Posterior vena cava (tissue), 2 donors: ENCODE results near the gene PDE8B. TPM values are rescaled to one million over a fixed set of nuclear protein-coding genes. Genes with fewer than 3 reads are reported as not detected.
A peak's percentile ranks its signal among the peaks of the same experiment; 100 is the strongest.

ENCODE experiments used
- DNase-seq: peaks from one replicate; pipeline ENCODE4 v3.0.0-alpha.2; 2020; ENCODE audit warnings: low spot score
- intact Hi-C, 2 donors: fragments of 100-400 bp; cut with DNase I; formaldehyde crosslinking; loops; one replicate each; pipeline versions ENCODE4 v1.14.1 to v1.14.2; 2022 to 2023
- long read RNA-seq, 2 donors: library from polyadenylated mRNA; unstranded; transcript quantifications; one replicate each; pipeline ENCODE4 v2.0.0, GENCODE V29; 2020 to 2021
- total RNA-seq, 2 donors: library from RNA; stranded (reverse); fragmentation: NEBNext Ultra II Directional; extraction: Animal tissue kit (Norgen Biotek cat#: 25700); gene quantifications; one replicate each; pipeline ENCODE4 v1.2.1, GENCODE V29; 2021
- donor health status: DM: yes; HTN: yes; CAD: no.
- donor health status: DM: yes; HTN: yes; CAD: no.

The PDE8B gene, protein sequence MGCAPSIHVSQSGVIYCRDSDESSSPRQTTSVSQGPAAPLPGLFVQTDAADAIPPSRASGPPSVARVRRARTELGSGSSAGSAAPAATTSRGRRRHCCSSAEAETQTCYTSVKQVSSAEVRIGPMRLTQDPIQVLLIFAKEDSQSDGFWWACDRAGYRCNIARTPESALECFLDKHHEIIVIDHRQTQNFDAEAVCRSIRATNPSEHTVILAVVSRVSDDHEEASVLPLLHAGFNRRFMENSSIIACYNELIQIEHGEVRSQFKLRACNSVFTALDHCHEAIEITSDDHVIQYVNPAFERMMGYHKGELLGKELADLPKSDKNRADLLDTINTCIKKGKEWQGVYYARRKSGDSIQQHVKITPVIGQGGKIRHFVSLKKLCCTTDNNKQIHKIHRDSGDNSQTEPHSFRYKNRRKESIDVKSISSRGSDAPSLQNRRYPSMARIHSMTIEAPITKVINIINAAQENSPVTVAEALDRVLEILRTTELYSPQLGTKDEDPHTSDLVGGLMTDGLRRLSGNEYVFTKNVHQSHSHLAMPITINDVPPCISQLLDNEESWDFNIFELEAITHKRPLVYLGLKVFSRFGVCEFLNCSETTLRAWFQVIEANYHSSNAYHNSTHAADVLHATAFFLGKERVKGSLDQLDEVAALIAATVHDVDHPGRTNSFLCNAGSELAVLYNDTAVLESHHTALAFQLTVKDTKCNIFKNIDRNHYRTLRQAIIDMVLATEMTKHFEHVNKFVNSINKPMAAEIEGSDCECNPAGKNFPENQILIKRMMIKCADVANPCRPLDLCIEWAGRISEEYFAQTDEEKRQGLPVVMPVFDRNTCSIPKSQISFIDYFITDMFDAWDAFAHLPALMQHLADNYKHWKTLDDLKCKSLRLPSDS
- 10 to 100 TPM in 1 of 2 donors, 1 to 10 TPM in 1; 7.7 to 15.1 TPM for total RNA-seq
- long read RNA-seq, donor 1, partial matches to known transcripts = 8 of 9 reads
- long read RNA-seq, donor 1, other reads (novel, unspliced or antisense) = 1 of 9 reads
- long read RNA-seq, donor 2, partial matches to known transcripts = 21 of 22 reads
- long read RNA-seq, donor 2, other reads (novel, unspliced or antisense) = 1 of 22 reads

DNA sequence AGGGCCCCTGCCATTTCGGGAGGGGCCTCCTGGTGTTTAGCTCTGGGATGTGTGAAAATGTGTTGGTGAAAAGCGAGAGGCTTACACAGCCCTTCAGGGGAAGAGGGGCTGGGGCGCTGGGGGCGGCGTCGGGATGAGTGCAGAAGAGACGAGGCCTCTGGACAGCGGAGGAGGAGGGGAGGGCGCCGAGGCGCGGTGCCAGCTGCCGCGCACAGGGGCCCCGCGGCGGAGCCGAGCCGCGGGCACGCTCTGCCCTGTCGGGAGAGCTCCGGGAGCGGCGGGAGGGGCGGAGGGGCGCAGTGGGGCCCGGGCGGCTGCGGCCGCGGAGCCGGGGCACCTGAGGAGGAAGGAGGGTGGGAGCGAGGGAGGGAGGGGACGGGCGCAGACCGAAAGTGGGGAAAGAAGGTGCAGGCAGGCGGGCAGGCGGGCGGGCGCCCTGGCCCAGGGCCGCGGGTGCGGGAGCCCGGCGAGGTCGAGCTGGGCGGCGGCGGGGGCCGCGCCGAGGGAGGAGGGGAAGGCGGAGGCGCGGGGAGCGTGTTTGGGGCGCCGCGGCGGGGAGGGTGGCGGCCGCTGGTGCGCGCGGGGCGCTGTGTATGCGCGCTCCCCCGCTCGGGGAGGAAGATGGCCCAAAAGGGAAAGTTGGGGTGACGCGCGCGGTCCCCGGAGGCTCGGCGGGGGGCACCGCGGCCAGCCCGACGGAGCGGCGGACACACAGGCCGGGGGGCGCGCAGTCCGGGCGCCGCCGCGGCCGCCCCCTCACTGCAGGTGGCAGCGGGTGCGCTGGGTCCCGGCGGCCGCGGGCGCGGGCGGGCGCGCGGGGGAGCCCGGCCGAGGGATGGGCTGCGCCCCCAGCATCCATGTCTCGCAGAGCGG, at the start of gene PDE8B:
TSS of gene PDE8B (plus strand) at position 590 of the 873 bp plus-strand sequence. CDS start at position 836, 246 bp downstream.
- intact Hi-C loops = no loop called here
- DNase-seq = no peak

DNA sequence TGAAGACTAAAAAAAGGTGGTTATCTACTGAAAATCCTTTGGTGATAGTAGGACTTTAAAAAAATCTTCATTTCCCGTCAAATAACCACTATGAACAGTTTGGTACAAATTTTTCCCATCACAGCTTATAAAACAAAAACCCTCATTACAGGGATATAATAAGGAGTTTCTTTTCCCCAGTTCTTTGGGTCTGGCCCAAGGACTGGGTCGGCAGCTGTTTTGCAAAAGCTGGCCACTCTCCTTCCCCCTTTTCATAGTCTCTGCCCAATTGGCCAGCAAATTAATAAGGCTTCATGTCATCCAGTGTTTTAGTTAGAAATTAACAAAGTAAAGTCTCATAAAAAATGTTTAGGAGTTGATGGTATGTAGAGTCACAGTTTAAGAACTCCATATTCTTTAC, 47.0 kb upstream of the PDE8B start:
- intact Hi-C loops = no loop called here
- DNase-seq = no peak

DNA sequence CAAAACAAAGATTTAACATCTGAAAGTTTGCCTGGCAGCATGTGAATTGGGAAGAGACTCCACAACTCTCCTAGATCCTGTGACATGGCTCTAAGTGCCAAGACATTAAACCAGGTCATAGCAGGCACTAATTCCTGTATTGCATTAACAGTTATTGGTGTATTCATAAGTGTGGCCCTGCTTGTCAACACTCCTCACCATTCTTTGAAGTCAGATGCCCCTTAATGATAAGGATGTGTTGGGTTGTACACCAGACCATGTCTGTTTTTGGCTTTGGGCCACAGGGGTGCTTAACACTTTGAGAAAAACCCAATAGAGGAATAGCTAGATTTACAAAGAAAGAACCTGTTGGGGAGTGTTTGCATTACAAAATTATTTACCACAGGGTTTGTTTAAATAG, 43.4 kb upstream of the PDE8B start:
- DNase-seq = no peak
- intact Hi-C loops = loop anchor here in 1 of 2 donors (5.0 kb wide), 1 partner anchor 1500 kb away; no protein-coding TSS in a partner anchor

DNA sequence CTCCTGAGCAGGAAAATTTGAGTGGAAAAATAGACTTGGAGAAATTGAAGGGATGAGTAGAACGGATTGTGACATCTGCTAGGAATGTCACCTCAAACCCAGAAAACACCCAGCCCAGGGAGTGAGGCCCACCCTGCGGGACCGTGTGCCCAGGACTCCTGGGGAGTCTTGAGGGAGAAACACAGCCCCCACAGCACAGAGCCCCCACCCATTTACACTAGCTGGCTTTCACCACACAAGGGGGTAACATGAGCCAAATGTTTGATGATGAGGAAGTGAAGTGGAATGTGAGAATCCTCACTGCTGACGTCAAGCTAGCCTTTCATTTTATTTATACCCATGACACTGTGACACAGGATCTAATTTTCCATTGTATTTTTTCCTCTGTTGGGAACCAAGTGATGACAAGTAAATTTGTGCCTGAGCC, 42.8 kb upstream of the PDE8B start:
- intact Hi-C loops = loop anchor here in 1 of 2 donors (5.0 kb wide), 1 partner anchor 1500 kb away; no protein-coding TSS in a partner anchor
- no peak for DNase-seq

DNA sequence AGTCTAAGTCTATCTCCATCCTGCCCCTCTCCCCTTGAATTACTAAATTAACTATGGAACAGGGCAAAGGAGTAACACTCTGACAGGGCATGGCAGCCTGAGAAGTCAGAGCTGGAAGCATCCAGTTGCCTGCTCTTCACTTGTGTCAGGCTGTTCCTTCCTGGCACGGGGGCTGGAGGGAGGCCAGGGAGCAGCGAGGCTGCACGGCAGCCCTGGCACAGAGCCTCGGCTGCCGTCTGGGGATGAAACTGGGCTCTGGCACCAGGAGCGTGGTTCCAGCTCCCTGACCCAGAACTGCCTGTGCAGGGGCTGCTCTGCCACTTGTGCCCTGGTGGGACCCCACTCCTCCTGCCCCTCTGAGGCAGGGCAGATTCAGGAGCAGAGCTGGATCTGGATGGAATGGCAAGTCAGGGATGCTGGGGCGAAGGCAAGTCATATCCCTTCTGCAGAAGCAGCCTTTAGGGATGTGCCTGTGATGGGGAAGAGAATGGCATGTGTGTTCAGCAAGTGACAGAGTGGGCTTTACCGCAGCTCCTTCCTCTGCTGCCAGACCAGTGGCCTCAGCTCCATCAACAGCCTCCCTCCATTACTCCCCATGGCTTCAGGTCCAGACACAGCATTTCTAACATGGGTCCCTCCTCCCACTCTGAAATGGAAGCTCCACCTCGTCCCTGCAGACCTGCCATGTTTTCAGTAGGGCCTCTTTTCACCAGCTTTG, 42.2 kb upstream of the PDE8B start:
- intact Hi-C loops = loop anchor here in 1 of 2 donors (5.0 kb wide), 1 partner anchor 1499 kb away; no protein-coding TSS in a partner anchor
- DNase-seq = peak; percentile 84

DNA sequence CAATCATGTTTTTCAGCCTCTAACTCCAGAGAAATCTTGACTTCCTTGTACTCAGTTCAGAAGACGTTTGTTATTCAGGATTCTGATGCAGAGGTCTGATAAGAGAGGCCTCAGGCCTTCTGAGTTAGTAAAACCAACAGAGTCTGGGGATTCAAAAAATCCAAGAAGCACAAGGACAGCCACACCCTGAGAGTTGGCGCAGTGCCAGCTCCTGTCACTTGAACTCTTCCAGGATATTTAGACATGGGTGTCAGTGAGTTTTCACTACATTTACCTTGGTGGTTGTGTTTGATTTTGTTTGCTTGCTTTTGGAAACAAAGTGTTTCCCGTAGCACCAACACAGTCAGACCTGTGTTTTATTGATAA, 41.6 kb upstream of the PDE8B start:
- DNase-seq = no peak
- intact Hi-C loops = loop anchor here in 1 of 2 donors (5.0 kb wide), 1 partner anchor 1498 kb away; no protein-coding TSS in a partner anchor

DNA sequence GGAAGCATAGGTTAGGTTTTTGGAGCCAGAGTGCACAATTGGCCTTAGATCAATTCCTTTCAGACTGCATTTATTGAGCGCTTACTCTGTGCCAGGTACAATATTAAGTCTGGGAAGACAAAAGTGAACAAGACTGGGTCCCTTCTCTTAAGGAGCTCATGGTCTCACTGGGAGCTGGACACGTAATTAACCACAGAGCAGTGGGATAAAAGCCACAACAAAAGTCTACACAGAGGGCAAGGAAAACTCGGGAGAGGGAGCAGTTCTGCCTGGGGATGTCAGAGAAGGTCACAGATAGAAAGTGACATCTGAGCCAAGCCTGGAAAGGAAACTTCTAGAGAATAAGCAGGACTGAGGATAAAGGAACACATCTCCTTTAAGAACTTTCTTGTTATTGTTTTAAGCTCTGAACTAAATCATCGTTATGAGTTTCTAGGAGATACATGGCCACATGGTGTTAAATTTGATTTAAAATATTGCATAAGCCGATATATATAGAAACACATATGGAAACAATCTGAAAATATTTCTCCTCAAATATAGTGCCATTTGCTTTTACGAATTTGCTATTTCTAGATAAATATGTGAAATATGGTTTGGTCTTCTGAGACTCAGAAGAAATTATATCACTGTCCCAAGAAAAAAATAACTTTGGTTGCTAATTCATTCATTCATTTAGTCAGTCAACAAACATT, 40.1 kb upstream of the PDE8B start:
- no peak for DNase-seq
- intact Hi-C loops = no loop called here

DNA sequence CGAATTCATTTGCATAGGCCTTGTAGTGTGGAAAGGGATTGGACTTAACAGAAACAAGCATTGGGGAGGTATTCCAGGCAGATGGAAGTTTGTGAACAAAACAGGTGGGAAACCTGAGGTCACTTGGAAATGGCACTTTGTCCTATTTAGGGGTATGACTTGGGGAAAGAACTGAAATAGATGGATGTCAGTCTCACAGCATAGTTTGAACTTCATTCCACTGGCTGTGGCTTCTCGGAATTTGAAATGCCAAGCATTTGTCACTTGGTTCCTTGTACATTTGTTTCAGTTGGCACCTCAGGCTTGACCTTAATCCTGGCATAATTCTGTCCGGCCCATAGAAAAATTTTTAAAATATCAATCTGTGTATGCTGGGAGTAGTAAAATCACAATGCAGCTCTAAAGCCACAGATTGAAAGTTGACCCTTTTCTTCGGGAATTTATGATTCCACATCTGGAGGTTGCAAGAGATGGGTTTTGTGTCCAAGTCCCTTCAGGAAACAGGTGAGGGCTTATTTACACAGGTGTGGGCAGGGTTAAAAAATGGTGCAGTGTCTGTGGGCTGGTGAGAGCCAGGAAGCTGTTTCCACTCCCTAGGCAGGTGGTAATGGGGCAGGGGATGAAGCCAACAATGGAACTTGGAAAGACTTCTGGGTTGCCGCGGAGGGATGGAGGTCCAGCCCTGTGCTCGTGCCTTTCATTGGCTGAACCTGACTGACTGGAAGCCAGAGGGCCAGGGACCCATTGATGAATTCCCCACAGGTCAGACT, 39.2 kb upstream of the PDE8B start:
- no peak for DNase-seq
- intact Hi-C loops = no loop called here

DNA sequence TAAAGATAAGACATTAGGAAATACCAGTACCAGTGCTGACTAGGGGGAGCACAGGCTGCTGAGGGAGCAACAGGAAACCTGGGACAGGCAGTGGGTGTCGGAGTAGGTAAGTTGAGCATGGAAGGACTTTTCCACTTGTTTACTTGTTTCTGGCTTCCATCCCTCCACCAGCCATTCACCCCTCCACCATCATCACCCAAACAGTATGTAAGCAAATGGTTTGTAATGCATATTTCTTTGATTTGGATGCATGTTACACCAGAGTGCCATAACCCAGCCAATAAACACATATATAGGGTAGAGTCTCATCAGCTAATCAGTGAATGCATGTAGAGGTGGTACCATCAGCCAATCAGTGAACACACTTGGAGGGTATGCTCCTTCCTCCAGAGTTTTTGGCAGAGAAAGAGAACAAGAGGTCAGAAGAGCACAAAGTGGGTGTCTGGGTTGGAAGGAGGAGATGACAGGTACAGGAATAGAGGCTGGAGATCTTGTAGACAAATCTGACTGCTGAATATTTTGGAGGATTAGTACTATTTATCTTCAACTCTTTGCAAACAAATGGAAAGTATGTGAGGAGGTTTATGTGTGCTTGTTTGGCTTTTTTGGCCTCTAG, 37.7 kb upstream of the PDE8B start:
- DNase-seq = no peak
- intact Hi-C loops = no loop called here

DNA sequence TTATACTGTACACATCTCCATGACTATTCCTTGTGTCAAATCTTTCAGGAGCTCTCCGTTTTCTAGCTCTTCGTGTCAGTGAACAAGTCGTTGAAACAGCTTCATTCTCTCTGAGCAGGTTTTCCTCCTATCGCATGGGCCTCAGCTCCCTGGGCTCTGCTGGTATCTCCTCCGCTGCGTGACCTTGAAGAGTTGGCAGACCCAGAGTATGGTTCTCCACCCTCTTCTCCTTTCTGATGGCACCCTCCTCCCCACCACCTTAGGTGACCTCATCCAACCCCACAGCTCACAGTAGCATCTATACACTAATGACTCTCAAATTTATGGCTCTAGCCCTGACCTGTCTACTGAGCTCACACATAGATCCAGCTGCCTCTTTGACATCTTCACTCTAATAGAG, 36.0 kb upstream of the PDE8B start:
- intact Hi-C loops = no loop called here
- no peak for DNase-seq

DNA sequence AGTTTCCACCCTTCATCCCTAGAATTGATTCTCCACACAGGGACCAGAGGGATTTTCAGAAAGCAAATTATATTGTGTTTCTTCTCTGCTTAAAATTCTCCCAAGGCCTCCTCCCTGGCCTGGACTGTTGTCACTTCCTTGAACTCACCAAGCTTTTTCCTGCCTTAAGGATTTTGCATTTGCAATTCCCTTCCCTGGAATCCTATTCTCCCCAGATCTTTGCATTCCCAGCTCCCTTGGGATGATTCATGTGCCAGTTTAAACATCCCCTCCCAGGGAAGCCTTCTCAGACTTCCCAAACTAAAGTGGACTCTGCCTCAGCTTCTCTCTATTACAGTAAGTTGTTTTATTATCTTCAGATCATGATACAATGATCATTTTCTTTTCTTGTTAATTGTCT, 35.2 kb upstream of the PDE8B start:
- intact Hi-C loops = no loop called here
- no peak for DNase-seq

DNA sequence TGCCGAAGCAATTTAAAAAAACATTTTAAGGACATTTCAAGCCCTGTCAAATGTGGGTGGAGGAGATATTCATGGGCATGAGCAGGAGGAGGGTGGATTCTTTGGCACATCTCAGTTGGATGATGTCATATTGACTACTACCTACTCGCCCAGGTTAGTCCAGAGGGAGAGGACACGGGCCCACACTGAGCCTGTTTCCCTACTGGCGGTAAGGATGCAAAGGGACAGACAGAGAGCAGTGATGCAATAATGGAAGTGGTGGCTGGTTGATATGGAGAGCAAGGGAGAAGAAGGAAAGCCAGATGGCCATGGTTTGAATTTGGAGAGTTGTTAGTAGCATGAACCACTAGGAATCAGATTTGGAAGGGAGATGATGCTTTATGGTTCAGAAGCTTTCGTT, 34.1 kb upstream of the PDE8B start:
- no peak for DNase-seq
- intact Hi-C loops = no loop called here

DNA sequence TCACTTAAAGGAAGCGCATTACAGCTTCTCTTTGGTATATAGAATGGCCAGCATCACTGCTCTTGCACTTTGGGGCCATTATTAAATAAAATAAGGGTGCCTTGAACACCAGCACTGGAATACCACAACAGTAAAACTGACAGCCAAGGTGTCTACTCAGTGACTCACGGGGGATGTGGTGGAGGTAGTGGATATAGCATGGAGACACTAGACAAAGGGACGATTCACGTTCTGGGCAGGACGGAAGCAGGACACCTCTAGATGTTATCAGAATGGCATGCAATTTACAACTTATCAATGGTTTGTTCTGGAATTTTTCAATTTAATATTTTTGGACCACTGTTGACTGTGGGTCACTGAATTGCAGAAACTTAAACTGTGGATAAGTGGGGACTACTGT, 32.9 kb upstream of the PDE8B start:
- no peak for DNase-seq
- intact Hi-C loops = no loop called here

DNA sequence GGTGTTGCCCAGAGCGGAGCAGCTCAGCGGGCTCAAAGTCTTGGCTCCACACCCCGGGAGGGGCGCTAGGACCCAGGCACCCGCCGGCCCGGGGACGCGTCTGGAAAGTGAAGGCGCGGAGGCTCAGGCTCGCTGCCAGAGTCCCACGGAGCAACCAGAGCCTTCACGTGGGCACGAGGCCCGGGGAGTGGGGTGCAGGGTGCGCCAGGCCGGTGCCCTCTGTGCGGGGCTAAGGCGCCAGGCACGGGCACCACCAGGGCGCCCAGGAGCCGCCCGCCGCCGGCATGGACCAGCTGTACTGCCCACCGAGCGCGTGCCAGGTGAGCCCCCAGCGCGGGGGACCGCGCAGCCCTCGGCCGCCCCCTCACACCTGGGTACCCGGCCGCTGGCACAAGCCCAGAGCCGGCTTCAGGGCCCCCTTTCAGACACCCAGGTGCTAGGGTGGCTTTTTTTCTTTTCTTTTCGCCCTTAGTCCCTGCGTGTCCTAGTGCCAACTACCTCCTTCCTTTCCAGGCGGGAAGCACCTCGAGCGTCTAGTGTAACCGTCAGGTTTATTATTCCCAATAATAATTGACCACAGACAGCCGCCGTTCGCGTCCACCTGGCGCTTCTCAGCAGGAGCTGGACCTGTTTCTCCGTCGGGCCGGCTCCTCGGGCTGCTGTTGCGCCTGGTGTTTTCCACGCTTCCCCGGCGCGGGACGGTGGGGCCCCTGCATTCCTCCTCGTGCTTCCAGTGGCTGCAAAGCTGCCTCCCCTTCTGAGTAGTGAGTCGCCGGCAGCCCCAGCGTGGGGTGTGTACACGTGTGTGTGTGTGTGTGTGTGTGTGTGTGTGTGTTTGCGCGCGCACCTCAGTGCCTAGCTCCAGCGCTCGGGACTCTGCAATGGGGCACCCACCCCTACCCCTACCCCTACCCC, 30.1 kb upstream of the PDE8B start:
- intact Hi-C loops = no loop called here
- DNase-seq = peak; percentile 82

DNA sequence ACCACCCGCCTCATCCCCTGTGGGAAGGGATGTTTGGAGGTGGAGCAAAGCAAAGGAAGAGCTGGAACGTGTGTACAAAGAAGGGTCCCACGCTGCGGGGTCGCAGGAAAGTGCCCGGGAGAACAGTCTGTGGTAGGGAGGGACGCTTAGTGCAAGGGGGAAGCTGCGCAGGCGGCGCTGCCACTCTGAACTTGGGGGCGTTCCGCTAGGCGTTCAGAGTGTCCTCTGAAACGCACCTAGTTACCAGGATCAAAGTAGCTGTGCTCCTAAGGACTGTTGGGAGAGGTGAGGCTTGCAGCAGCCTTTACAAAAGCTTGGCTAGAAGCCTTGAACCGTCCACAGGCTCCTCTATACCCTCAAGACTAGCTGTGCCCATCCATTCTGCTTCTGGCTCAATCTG, 29.3 kb upstream of the PDE8B start:
- no peak for DNase-seq
- intact Hi-C loops = no loop called here
